Measurements from ENCODE around the gene ZNF496.

DNA sequence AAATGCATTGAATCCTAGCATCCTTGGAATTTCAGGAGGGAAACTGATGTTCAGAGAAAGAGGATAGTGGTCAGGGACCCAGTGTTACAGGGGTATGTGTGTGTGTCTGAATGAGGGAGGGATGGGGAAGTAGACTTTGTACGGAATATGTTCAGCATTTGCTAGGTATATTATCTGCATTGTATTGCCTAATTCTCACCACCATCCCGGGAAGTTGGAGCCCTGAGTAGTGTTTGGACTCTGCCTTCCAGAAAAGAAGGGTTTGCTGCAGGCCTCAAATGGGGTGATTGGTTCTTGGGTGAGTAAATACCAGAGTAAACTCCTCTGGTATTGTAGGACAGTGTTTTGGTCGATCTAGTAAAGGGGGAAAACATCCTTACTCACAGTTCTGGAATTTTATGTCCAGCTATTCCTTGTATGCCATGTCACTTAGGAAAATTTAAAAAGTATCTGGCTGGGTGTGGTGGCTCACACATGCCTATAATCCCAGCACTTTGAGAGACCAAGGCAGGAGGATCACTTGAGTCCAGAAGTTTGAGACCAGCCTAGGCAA is 7.1 kb upstream of the ZNF496 start:
- TF ChIP-seq RAD21 (IDR thresholded peaks at IDR 0.05; ENCODE audit: low read depth): no peak
- TF ChIP-seq REST (IDR thresholded peaks at IDR 0.05; ENCODE audit: low read depth): no peak
- no peak for TF ChIP-seq EP300 (IDR thresholded peaks at IDR 0.05; ENCODE audit: borderline replicate concordance)

Data from Ishikawa (cell line).